GM08714 (cell line): Measurements from ENCODE around the gene MAMLD1.

Experiments used
- H3K4me3 ChIP-seq: fragments of 200-500 bp; sonication (Bioruptor generic); 2 replicates; pipeline ENCODE4 v1.5.1; 2014; ENCODE audit warnings: mild to moderate bottlenecking, low read length, inconsistent platforms
- ZNF274 ChIP-seq: IDR thresholded peaks from 2 replicates; pipeline ENCODE4 v1.6.1; 2012; ENCODE audit warnings: mild to moderate bottlenecking, low read depth, low read length

The MAMLD1 gene

GRCh38 chrX:150544835-150545770 lies 182.0 kb downstream of the MAMLD1 start:
- no peak overlapping the region for H3K4me3 ChIP-seq
- no peak for TF ChIP-seq ZNF274

- H3K4me3 ChIP-seq, result no peak overlapping the region
These were observed 183.6 kb downstream of the MAMLD1 start for GRCh38 chrX:150546711-150547153.

GRCh38 chrX:150547375-150548115 lies 184.4 kb downstream of the MAMLD1 start:
- no peak overlapping the region; the same call in 1 of the 2 replicates for H3K4me3 ChIP-seq
- TF ChIP-seq ZNF274, result no peak

More at GRCh38 chrX:150546711-150547153, 183.6 kb downstream of the MAMLD1 start:
- no peak for TF ChIP-seq ZNF274

- no peak overlapping the region; the same call in 1 of the 2 replicates for H3K4me3 ChIP-seq
These were observed 185.1 kb downstream of the MAMLD1 start for GRCh38 chrX:150548251-150548650.

GRCh38 chrX:150548684-150549083 lies 185.6 kb downstream of the MAMLD1 start:
- no peak overlapping the region for H3K4me3 ChIP-seq
- TF ChIP-seq ZNF274, result no peak

More at GRCh38 chrX:150548251-150548650, 185.1 kb downstream of the MAMLD1 start:
- no peak for TF ChIP-seq ZNF274

- no peak overlapping the region for H3K4me3 ChIP-seq
- no peak for TF ChIP-seq ZNF274
These were observed 188.8 kb downstream of the MAMLD1 start for GRCh38 chrX:150551963-150552362.

- no peak overlapping the region for H3K4me3 ChIP-seq
- TF ChIP-seq ZNF274, result no peak
These were observed 195.3 kb downstream of the MAMLD1 start for GRCh38 chrX:150558424-150558823.
